Epithelial cell of prostate (primary cell): ENCODE results near the gene NRK.
"Not testable (repeated sequence)": the region's sequence is repeated elsewhere in the genome, so short reads cannot be mapped to it uniquely, and the experiment has no call there.

ENCODE experiments used
- DNase-seq: peaks from one replicate; pipeline ENCODE4 v3.0.0-alpha.2; 2011; ENCODE audit warnings: low read depth, low spot score
- H3K27ac ChIP-seq: fragments of 450-650 bp; 2 replicates; pipeline ENCODE4 v1.5.1; 2017; ENCODE audit warnings: mild to moderate bottlenecking

The NRK gene

GRCh38 chrX:105874790-105875189 is 52.5 kb downstream of the NRK start:
- no peak overlapping the region for H3K27ac ChIP-seq
- no peak for DNase-seq

- H3K27ac ChIP-seq = no peak overlapping the region
- DNase-seq = no peak
Observed at GRCh38 chrX:105876658-105877057, 54.3 kb downstream of the NRK start.

- no peak overlapping the region for H3K27ac ChIP-seq
- DNase-seq = no peak
Observed at GRCh38 chrX:105880491-105880890, 58.2 kb downstream of the NRK start.

GRCh38 chrX:105882581-105883275 is 60.4 kb downstream of the NRK start:
- no peak for DNase-seq
- H3K27ac ChIP-seq = no peak overlapping the region

GRCh38 chrX:105894721-105895120 is 72.4 kb downstream of the NRK start:
- no peak overlapping the region for H3K27ac ChIP-seq
- DNase-seq = no peak

GRCh38 chrX:105909576-105909975 is 87.2 kb downstream of the NRK start:
- H3K27ac ChIP-seq = no peak overlapping the region
- DNase-seq = no peak

GRCh38 chrX:105910563-105911105 is 88.3 kb downstream of the NRK start:
- no peak for DNase-seq
- no peak overlapping the region for H3K27ac ChIP-seq

GRCh38 chrX:105945266-105945665 is 122.9 kb downstream of the NRK start:
- no peak for DNase-seq
- H3K27ac ChIP-seq = no peak overlapping the region

GRCh38 chrX:105969487-105969886 is 147.1 kb downstream of the NRK start:
- no peak for DNase-seq
- H3K27ac ChIP-seq = no peak overlapping the region

GRCh38 chrX:105972690-105973386 is 150.5 kb downstream of the NRK start:
- no peak for DNase-seq
- no peak overlapping the region for H3K27ac ChIP-seq

GRCh38 chrX:105973387-105973739 is 151.0 kb downstream of the NRK start:
- no peak overlapping the region for H3K27ac ChIP-seq
- no peak for DNase-seq

GRCh38 chrX:105975382-105975781 is 153.0 kb downstream of the NRK start:
- DNase-seq = no peak
- H3K27ac ChIP-seq = no peak overlapping the region

GRCh38 chrX:105981772-105982485 is 159.6 kb downstream of the NRK start:
- H3K27ac ChIP-seq = no peak overlapping the region
- DNase-seq = no peak

- not testable (repeated sequence) for DNase-seq, H3K27ac ChIP-seq
Observed at GRCh38 chrX:105988487-105988886, 166.1 kb downstream of the NRK start.

GRCh38 chrX:105999294-105999693 is 177.0 kb downstream of the NRK start:
- no peak for DNase-seq
- H3K27ac ChIP-seq = no peak overlapping the region

- H3K27ac ChIP-seq = no peak overlapping the region
- no peak for DNase-seq
Observed at GRCh38 chrX:106000203-106000602, 177.9 kb downstream of the NRK start.

GRCh38 chrX:106000609-106001008 is 178.3 kb downstream of the NRK start:
- DNase-seq, H3K27ac ChIP-seq: not testable (repeated sequence)

GRCh38 chrX:106005684-106006083 is 183.3 kb downstream of the NRK start:
- no peak for DNase-seq
- no peak overlapping the region for H3K27ac ChIP-seq

GRCh38 chrX:106007815-106008214 is 185.5 kb downstream of the NRK start:
- DNase-seq = no peak
- no peak overlapping the region for H3K27ac ChIP-seq
